Adrenal gland (tissue), 12 donors: ENCODE measurements around the gene MPI. TPM values are rescaled to one million over a fixed set of nuclear protein-coding genes. Genes with fewer than 3 reads are reported as not detected.

Experiments used
- DNase-seq, 7 donors: peaks; one replicate each; pipeline ENCODE4 v3.0.0-alpha.2; 2019 to 2020
- H3K27ac ChIP-seq, 5 donors: fragments of 200-600 bp; sonication (generic) in 4 of 5; 1 replicate in 3 of 5; 2 replicates in 2 of 5; pipeline versions ENCODE4 v1.5.1 to v1.8.0; 2016 to 2020; ENCODE audit warnings: mild to moderate bottlenecking in 1 of 5
- H3K27me3 ChIP-seq: fragments of 200-600 bp; 2 replicates; pipeline ENCODE4 v1.8.0; 2021
- H3K36me3 ChIP-seq, 2 donors: fragments of 200-600 bp; replicated peaks in 1 of 2; 1 replicate in 1 of 2; 2 replicates in 1 of 2; pipeline versions ENCODE4 v1.5.1 to v1.8.0; 2018 to 2022
- H3K4me1 ChIP-seq, 2 donors: fragments of 200-600 bp; replicated peaks in 1 of 2; 1 replicate in 1 of 2; 2 replicates in 1 of 2; pipeline versions ENCODE4 v1.5.1 to v1.8.0; 2018 to 2021
- H3K4me3 ChIP-seq, 4 donors: fragments of 200-600 bp; sonication (generic) in 3 of 4; one replicate each; pipeline ENCODE4 v1.5.1; 2016 to 2018
- H3K9me3 ChIP-seq, 3 donors: fragments of 200-600 bp; sonication (generic) in 1 of 3; replicated peaks in 1 of 3; 1 replicate in 2 of 3; 2 replicates in 1 of 3; pipeline versions ENCODE4 v1.5.1 to v1.8.0; 2016 to 2021
- CTCF ChIP-seq, 6 experiments: fragments of 450-650 bp in 4 of 6; fragments of 200-600 bp in 2 of 6; sonication (generic) in 1 of 6; IDR thresholded peaks; 1 replicate in 5 of 6; 2 replicates in 1 of 6; pipeline versions ENCODE4 v1.5.1 to v1.8.0; 2016 to 2021; ENCODE audit warnings: antibody characterized with exemption in 6 of 6, mild to moderate bottlenecking in 2 of 6, moderate library complexity in 1 of 6
- POLR2A ChIP-seq, 2 donors: fragments of 450-650 bp; IDR thresholded peaks; one replicate each; pipeline ENCODE4 v1.6.1; 2017; ENCODE audit warnings: antibody characterized with exemption in 2 of 2, mild to moderate bottlenecking in 2 of 2, moderate library complexity in 1 of 2
- WGBS, 4 donors: extraction: QIAGEN DNeasy Blood & Tissue Kit in 2 of 4; methylation state at CpG; one replicate each; pipeline versions ENCODE4 v1.1.5 to v1.1.7; 2013 to 2017; 5-methylcytosine and 5-hydroxymethylcytosine counted together
- intact Hi-C, 2 donors: fragments of 100-400 bp; cut with DNase I; formaldehyde crosslinking; loops; one replicate each; pipeline versions ENCODE4 v1.14.1 to v1.15.0; 2022 to 2023
- polyA plus RNA-seq, 3 donors: library from polyadenylated mRNA; stranded (reverse); fragments of 200-250 nt in 2 of 3; fragments of 350-450 nt in 1 of 3; fragmentation: Illumina TruSeq in 1 of 3; extraction: RNeasy Lipid Tissue Mini Kit (QIAGEN cat#74804) in 1 of 3; gene quantifications; one replicate each; pipeline ENCODE4 v1.2.3, GENCODE V29; 2013 to 2014
- total RNA-seq, 9 donors: library from RNA; depleted of rRNA in 4 of 9; stranded (reverse); fragments of >200 nt in 4 of 9; fragments of 120-200 nt in 1 of 9; fragmentation: NEBNext Ultra II Directional in 1 of 9; extraction: Animal tissue kit (Norgen Biotek cat#: 25700) in 1 of 9; gene quantifications; one replicate each; pipeline versions ENCODE4 v1.1.0 to v1.2.4, GENCODE V29; 2013 to 2023
- donor health status: healthy with polysubstance abuse.
- donor health status: Bipolar disorder and iron deficiency.
- donor health status: DM: yes; HTN: yes; CAD: no.
- donor health status: DM: no; HTN: no; CAD: no.
- donor health status: DM: no; HTN: no; CAD: no.
- donor health status: DM: yes; HTN: yes; CAD: no.

Gene MPI
- total and polyA plus RNA-seq, 12 donors = 26.2 to 218 (median 105) TPM

- WGBS, 4 donors = 76 to 89% (median 79%) methylated on average over 4 of the region's 4 CpGs
- peaks cover 14 to 32% of the 10 kb centered on the region in 2 donors for H3K4me1 ChIP-seq
Observed at GRCh38 chr15:74858369-74858740, 31.5 kb upstream of the MPI start.

GRCh38 chr15:74863239-74864056, 26.4 kb upstream of the MPI start:
- Histone ChIP-seq H3K9me3 (no peaks in the 10 kb centered on the region), H3K27me3 (no peaks in the 10 kb centered on the region), H3K36me3 (peaks cover 0 to 3% of the 10 kb centered on the region in 2 donors), H3K27ac (peak overlapping the region in 4 of 5 donors; percentile 60 to 70 (median 68)), H3K4me3 (no peak overlapping the region), H3K4me1 (peaks cover 21 to 44% of the 10 kb centered on the region in 2 donors)
- DNase-seq = peak; percentile 65 to 83 (median 76)
- TF ChIP-seq POLR2A (IDR thresholded peaks at IDR 0.05) (peak in 1 of 2 donors; percentile 20), CTCF (IDR thresholded peaks at IDR 0.05) (no peak)
- intact Hi-C loops = no loop called here
- 47 to 63% (median 57%) methylated on average over 11 of the region's 11 CpGs for WGBS, 4 donors

More at GRCh38 chr15:74858369-74858740, 31.5 kb upstream of the MPI start:
- Histone ChIP-seq H3K4me3 (no peak overlapping the region), H3K9me3 (no peaks in the 10 kb centered on the region), H3K27me3 (no peaks in the 10 kb centered on the region), H3K36me3 (peaks cover 0 to 12% of the 10 kb centered on the region in 2 donors), H3K27ac (peak overlapping the region in 1 of 5 donors; percentile 7)
- no peak for DNase-seq
- no peak for TF ChIP-seq CTCF (IDR thresholded peaks at IDR 0.05)
- no peak for TF ChIP-seq POLR2A (IDR thresholded peaks at IDR 0.05)
- intact Hi-C loops = no loop called here

- Histone ChIP-seq H3K27me3 (no peaks in the 10 kb centered on the region), H3K4me3 (no peak overlapping the region), H3K27ac (peak overlapping the region in 1 of 5 donors; percentile 70), H3K9me3 (no peaks in the 10 kb centered on the region), H3K36me3 (peaks cover 0 to 5% of the 10 kb centered on the region in 2 donors), H3K4me1 (peaks cover 28 to 52% of the 10 kb centered on the region in 2 donors)
- no peak for DNase-seq
- 88 to 95% (median 89%) methylated on average over 6 of the region's 6 CpGs for WGBS, 4 donors
- no peak for TF ChIP-seq CTCF (IDR thresholded peaks at IDR 0.05)
- TF ChIP-seq POLR2A (IDR thresholded peaks at IDR 0.05) = no peak
- intact Hi-C loops = no loop called here
Observed at GRCh38 chr15:74864296-74864695, 25.5 kb upstream of the MPI start.

- TF ChIP-seq POLR2A (IDR thresholded peaks at IDR 0.05) (no peak), CTCF (IDR thresholded peaks at IDR 0.05) (no peak)
- peaks cover 0 to 5% of the 10 kb centered on the region in 2 donors for H3K36me3 ChIP-seq
- DNase-seq = no peak
- intact Hi-C loops = no loop called here
- no peaks in the 10 kb centered on the region for H3K27me3 ChIP-seq
- peaks cover 38 to 55% of the 10 kb centered on the region in 2 donors for H3K4me1 ChIP-seq
- 82 to 94% (median 89%) methylated on average over 2 of the region's 2 CpGs for WGBS, 4 donors
- no peaks in the 10 kb centered on the region for H3K9me3 ChIP-seq
- H3K4me3 ChIP-seq = no peak overlapping the region
- H3K27ac ChIP-seq = peak overlapping the region in 1 of 5 donors; percentile 63
Observed at GRCh38 chr15:74865316-74865715, 24.5 kb upstream of the MPI start.
